Mesenchymal stem cell (in vitro differentiated cells and primary cell): Measurements from ENCODE around the gene NKAIN4.
A peak's percentile ranks its signal among the peaks of the same experiment; 100 is the strongest.

ENCODE experiments used
- DNase-seq: peaks from one replicate; pipeline ENCODE4 v3.0.0-alpha.2; 2013
- H2AFZ ChIP-seq: one replicate; pipeline ENCODE4 v1.6.1; 2013; ENCODE audit warnings: low read depth, mild to moderate bottlenecking, control low read depth, inconsistent platforms, low read length, moderate library complexity
- H2AK5ac ChIP-seq: 2 replicates; pipeline ENCODE4 v1.6.1; 2013; ENCODE audit warnings: low read length, moderate library complexity, mild to moderate bottlenecking, inconsistent platforms; ENCODE audit not compliant: severe bottlenecking
- H2BK120ac ChIP-seq: one replicate; pipeline ENCODE4 v1.6.1; 2013; ENCODE audit warnings: low read depth, mild to moderate bottlenecking, inconsistent platforms, low read length, moderate library complexity
- H2BK12ac ChIP-seq, 2 experiments: one replicate each; pipeline ENCODE4 v1.6.1; 2013; ENCODE audit warnings: inconsistent platforms in 2 of 2, low read length in 2 of 2, mild to moderate bottlenecking in 2 of 2, moderate library complexity in 2 of 2, control low read depth in 1 of 2
- H2BK15ac ChIP-seq: one replicate; pipeline ENCODE4 v1.6.1; 2013; ENCODE audit warnings: mild to moderate bottlenecking, low read depth, inconsistent platforms; ENCODE audit not compliant: poor library complexity, severe bottlenecking
- H2BK5ac ChIP-seq: 2 replicates; pipeline ENCODE4 v1.6.1; 2013; ENCODE audit warnings: low read depth, mild to moderate bottlenecking, low read length, control low read depth, inconsistent platforms; ENCODE audit not compliant: poor library complexity, severe bottlenecking
- H3K14ac ChIP-seq, 2 experiments: one replicate each; pipeline ENCODE4 v1.6.1; 2013; ENCODE audit warnings: inconsistent platforms in 2 of 2, low read length in 2 of 2, control low read depth in 1 of 2, mild to moderate bottlenecking in 1 of 2, moderate library complexity in 1 of 2
- H3K18ac ChIP-seq, 2 experiments: one replicate each; pipeline ENCODE4 v1.6.1; 2013; ENCODE audit warnings: inconsistent platforms in 2 of 2, low read length in 2 of 2, control low read depth in 1 of 2, low read depth in 1 of 2, mild to moderate bottlenecking in 1 of 2
- H3K23ac ChIP-seq, 2 experiments: one replicate each; pipeline ENCODE4 v1.6.1; 2013; ENCODE audit warnings: inconsistent platforms in 2 of 2, low read length in 2 of 2, mild to moderate bottlenecking in 2 of 2, moderate library complexity in 2 of 2, control low read depth in 1 of 2
- H3K27ac ChIP-seq: 2 replicates; pipeline ENCODE4 v1.5.1; 2013; ENCODE audit warnings: mild to moderate bottlenecking, moderate library complexity, low read length, control low read depth, inconsistent platforms; ENCODE audit not compliant: poor library complexity, severe bottlenecking
- H3K27me3 ChIP-seq, 2 experiments: 2 replicates each; pipeline versions ENCODE4 v1.6.1 to v1.7.0; 2013; ENCODE audit warnings: low read length in 2 of 2, mild to moderate bottlenecking in 2 of 2, moderate library complexity in 2 of 2, control low read depth in 1 of 2, inconsistent platforms in 1 of 2; ENCODE audit not compliant: control insufficient read depth in 1 of 2, insufficient read depth in 1 of 2
- H3K36me3 ChIP-seq, 2 experiments: 2 replicates each; pipeline versions ENCODE4 v1.6.1 to v1.7.0; 2013; ENCODE audit warnings: low read length in 2 of 2, control low read depth in 1 of 2, inconsistent platforms in 1 of 2, low read depth in 1 of 2, mild to moderate bottlenecking in 1 of 2; ENCODE audit not compliant: insufficient read depth in 2 of 2, control insufficient read depth in 1 of 2
- H3K4ac ChIP-seq, 2 experiments: one replicate each; pipeline ENCODE4 v1.6.1; 2013; ENCODE audit warnings: inconsistent platforms in 2 of 2, low read length in 2 of 2, mild to moderate bottlenecking in 2 of 2, moderate library complexity in 2 of 2, control low read depth in 1 of 2, low read depth in 1 of 2
- H3K4me1 ChIP-seq: 2 replicates; pipeline ENCODE4 v1.6.1; 2013; ENCODE audit warnings: low read depth, low read length, control low read depth; ENCODE audit not compliant: control insufficient read depth, insufficient read depth
- H3K4me2 ChIP-seq: 2 replicates; pipeline ENCODE4 v1.6.1; 2013; ENCODE audit warnings: low read length, mild to moderate bottlenecking, inconsistent platforms; ENCODE audit not compliant: poor library complexity, severe bottlenecking
- H3K4me3 ChIP-seq, 2 experiments: 2 replicates each; pipeline versions ENCODE4 v1.5.1 to v1.7.0; 2013; ENCODE audit warnings: low read length in 2 of 2, mild to moderate bottlenecking in 2 of 2, control low read depth in 1 of 2, low read depth in 1 of 2; ENCODE audit not compliant: insufficient read depth in 1 of 2
- H3K79me1 ChIP-seq: replicated peaks from 2 replicates; pipeline ENCODE4 v1.6.1; 2013; ENCODE audit warnings: mild to moderate bottlenecking, control low read depth, low read length, inconsistent platforms; ENCODE audit not compliant: poor library complexity, severe bottlenecking
- H3K9ac ChIP-seq: 2 replicates; pipeline ENCODE4 v1.7.0; 2013; ENCODE audit warnings: mild to moderate bottlenecking, low read length, moderate library complexity
- H3K9me3 ChIP-seq: 2 replicates; pipeline ENCODE4 v1.7.0; 2013; ENCODE audit warnings: mild to moderate bottlenecking, low read length; ENCODE audit not compliant: control insufficient read depth
- H4K8ac ChIP-seq: one replicate; pipeline ENCODE4 v1.6.1; 2013; ENCODE audit warnings: inconsistent platforms, mild to moderate bottlenecking, low read length, moderate library complexity
- H4K91ac ChIP-seq: one replicate; pipeline ENCODE4 v1.6.1; 2013; ENCODE audit warnings: mild to moderate bottlenecking, low read length, inconsistent platforms
- WGBS: methylation state at CpG from one replicate; pipeline ENCODE4 v1.1.7; 2013; ENCODE audit warnings: mixed read lengths; 5-methylcytosine and 5-hydroxymethylcytosine counted together

NKAIN4 gene

GRCh38 chr20:63265891-63266515 lies 11.7 kb upstream of the NKAIN4 start:
- H3K4me3 ChIP-seq, result no peak overlapping the region
- no peak overlapping the region for H2BK5ac ChIP-seq
- WGBS, result 74% methylated on average over 10 of the region's 12 CpGs
- peaks cover 7 to 76% of the 10 kb centered on the region in 2 experiments for H3K27me3 ChIP-seq
- H4K8ac ChIP-seq, result no peak overlapping the region
- peaks cover 5% of the 10 kb centered on the region for H3K79me1 ChIP-seq
- H3K18ac ChIP-seq, result no peak overlapping the region
- H2AFZ ChIP-seq, result no peak overlapping the region
- no peak overlapping the region for H3K23ac ChIP-seq
- H3K14ac ChIP-seq, result no peak overlapping the region
- no peak overlapping the region for H3K9ac ChIP-seq
- peaks cover 0 to 21% of the 10 kb centered on the region in 2 experiments for H3K36me3 ChIP-seq
- H2BK15ac ChIP-seq, result no peak overlapping the region
- DNase-seq, result no peak
- no peak overlapping the region for H2BK12ac ChIP-seq
- H4K91ac ChIP-seq, result no peak overlapping the region
- H2AK5ac ChIP-seq, result peak overlapping the region; percentile 9
- H3K27ac ChIP-seq, result no peak overlapping the region
- H3K9me3 ChIP-seq, result no peaks in the 10 kb centered on the region
- H2BK120ac ChIP-seq, result no peak overlapping the region
- peaks cover 33% of the 10 kb centered on the region for H3K4me1 ChIP-seq
- H3K4me2 ChIP-seq, result no peak overlapping the region
- H3K4ac ChIP-seq, result no peak overlapping the region

GRCh38 chr20:63264519-63264918 lies 10.3 kb upstream of the NKAIN4 start:
- Histone ChIP-seq H2AFZ (no peak overlapping the region), H3K9ac (no peak overlapping the region), H3K4ac (no peak overlapping the region), H3K36me3 (peaks cover 0 to 12% of the 10 kb centered on the region in 2 experiments), H2BK5ac (no peak overlapping the region), H3K4me2 (no peak overlapping the region), H4K8ac (no peak overlapping the region), H3K18ac (no peak overlapping the region), H3K4me1 (peaks cover 43% of the 10 kb centered on the region), H4K91ac (no peak overlapping the region), H2AK5ac (no peak overlapping the region), H2BK12ac (no peak overlapping the region), H3K27me3 (peaks cover 14 to 88% of the 10 kb centered on the region in 2 experiments), H2BK15ac (no peak overlapping the region), H3K79me1 (no peaks in the 10 kb centered on the region), H2BK120ac (no peak overlapping the region), H3K23ac (no peak overlapping the region), H3K14ac (no peak overlapping the region), H3K27ac (no peak overlapping the region), H3K9me3 (no peaks in the 10 kb centered on the region), H3K4me3 (no peak overlapping the region)
- DNase-seq, result no peak
- 86% methylated on average over 14 of the region's 14 CpGs for WGBS

- Histone ChIP-seq H4K8ac (no peak overlapping the region), H3K27me3 (peaks cover 14 to 88% of the 10 kb centered on the region in 2 experiments), H3K14ac (no peak overlapping the region), H2BK120ac (no peak overlapping the region), H2BK5ac (no peak overlapping the region), H4K91ac (no peak overlapping the region), H3K9me3 (no peaks in the 10 kb centered on the region), H3K23ac (no peak overlapping the region), H2BK15ac (no peak overlapping the region), H3K4me1 (peaks cover 38% of the 10 kb centered on the region), H3K4me2 (no peak overlapping the region), H3K9ac (no peak overlapping the region), H2AFZ (no peak overlapping the region), H3K4ac (no peak overlapping the region), H3K27ac (no peak overlapping the region), H2BK12ac (no peak overlapping the region), H3K4me3 (no peak overlapping the region), H3K18ac (no peak overlapping the region), H3K79me1 (no peaks in the 10 kb centered on the region), H2AK5ac (peak overlapping the region; percentile 4), H3K36me3 (peaks cover 0 to 13% of the 10 kb centered on the region in 2 experiments)
- 93% methylated on average over 10 of the region's 10 CpGs for WGBS
- DNase-seq, result no peak
Observed at GRCh38 chr20:63264000-63264399, 9.7 kb upstream of the NKAIN4 start.

- Histone ChIP-seq H3K4ac (no peak overlapping the region), H3K9me3 (no peaks in the 10 kb centered on the region), H3K27me3 (peaks cover 14 to 88% of the 10 kb centered on the region in 2 experiments), H4K8ac (no peak overlapping the region), H3K27ac (no peak overlapping the region), H2AK5ac (no peak overlapping the region), H3K4me2 (no peak overlapping the region), H2AFZ (no peak overlapping the region), H3K79me1 (no peaks in the 10 kb centered on the region), H3K4me1 (peaks cover 34% of the 10 kb centered on the region), H2BK5ac (no peak overlapping the region), H2BK12ac (no peak overlapping the region), H2BK15ac (peak overlapping the region; percentile 37), H2BK120ac (no peak overlapping the region), H3K23ac (no peak overlapping the region), H4K91ac (no peak overlapping the region), H3K14ac (no peak overlapping the region), H3K9ac (no peak overlapping the region), H3K18ac (no peak overlapping the region), H3K36me3 (peaks cover 0 to 23% of the 10 kb centered on the region in 2 experiments), H3K4me3 (no peak overlapping the region)
- DNase-seq, result no peak
- WGBS, result 83% methylated on average over 9 of the region's 9 CpGs
Observed at GRCh38 chr20:63262836-63263235, 8.6 kb upstream of the NKAIN4 start.
